GM21381 (cell line): Measurements from ENCODE around the gene LINC00305.

ENCODE experiments used
- ATAC-seq: cut with Tn5 transposase; IDR thresholded peaks from one replicate; pipeline ENCODE4 v1.9.1; 2021; ENCODE audit warnings: mild to moderate bottlenecking, moderate library complexity; ENCODE audit not compliant: unreplicated experiment

Gene LINC00305

GRCh38 chr18:64037812-64038414 is 111.0 kb downstream of the LINC00305 start:
- ATAC-seq: peak; percentile 67

- ATAC-seq: no peak
These were observed 116.6 kb downstream of the LINC00305 start for GRCh38 chr18:64032312-64032711.

- ATAC-seq: no peak
These were observed 117.5 kb downstream of the LINC00305 start for GRCh38 chr18:64031411-64031810.
